Measurements from ENCODE around the gene SEPTIN5.
"Not testable (repeated sequence)": the region's sequence is repeated elsewhere in the genome, so short reads cannot be mapped to it uniquely, and the experiment has no call there.

SEPTIN5 gene

DNA sequence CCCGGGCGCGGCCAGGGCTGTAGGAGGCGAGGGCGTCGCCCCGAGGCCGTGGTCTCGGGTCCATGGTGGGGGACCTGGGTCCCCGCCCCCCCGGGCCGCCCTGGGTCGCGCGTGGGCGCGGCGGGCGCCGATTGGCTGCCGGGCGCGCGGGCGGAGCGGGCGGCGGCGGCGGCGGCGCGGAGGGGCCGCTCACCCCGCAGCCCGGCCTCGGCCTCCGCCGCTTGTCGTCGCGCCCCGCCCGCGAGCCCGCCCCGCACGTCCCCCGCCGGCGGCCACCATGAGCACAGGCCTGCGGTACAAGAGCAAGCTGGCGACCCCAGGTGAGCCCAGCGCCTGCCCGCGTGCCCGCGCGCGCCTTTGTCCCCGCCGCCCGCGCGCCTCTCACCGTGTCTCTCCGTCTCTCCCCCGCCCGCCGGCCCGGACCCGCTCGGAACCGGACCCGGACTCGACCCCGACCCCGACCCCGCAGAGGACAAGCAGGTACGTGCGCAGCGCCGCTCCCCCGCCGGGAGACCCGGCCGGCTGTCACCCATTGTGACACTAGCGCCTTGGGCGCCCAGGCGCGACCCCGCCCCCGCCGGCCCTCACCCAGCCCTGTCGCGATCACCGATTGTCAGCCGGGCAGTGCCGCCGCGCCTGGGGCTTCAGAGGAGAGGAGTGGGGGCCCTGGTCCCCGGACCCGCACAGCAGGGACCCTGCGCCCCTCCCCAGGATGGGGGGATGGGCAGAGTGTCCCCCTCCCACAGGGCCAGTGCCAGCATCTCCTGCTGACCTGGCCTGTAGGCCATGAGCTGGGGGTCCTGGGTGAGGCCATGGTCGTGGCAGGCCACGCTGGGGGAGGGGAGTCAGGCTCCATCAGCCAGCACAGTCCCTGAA, at the start of gene SEPTIN5:
Gene SEPTIN5 (plus strand): TSS at position 192 of the 876 bp plus-strand sequence. CDS start 86 bp downstream, at position 278.
- no peak for DNase-seq (ENCODE audit: low spot score)

GRCh38 chr22:19664951-19665783, 49.1 kb upstream of the SEPTIN5 start:
- DNase-seq (ENCODE audit: low spot score) = no peak

GRCh38 chr22:19665784-19666672, 48.3 kb upstream of the SEPTIN5 start:
- DNase-seq (ENCODE audit: low spot score) = no peak

DNA sequence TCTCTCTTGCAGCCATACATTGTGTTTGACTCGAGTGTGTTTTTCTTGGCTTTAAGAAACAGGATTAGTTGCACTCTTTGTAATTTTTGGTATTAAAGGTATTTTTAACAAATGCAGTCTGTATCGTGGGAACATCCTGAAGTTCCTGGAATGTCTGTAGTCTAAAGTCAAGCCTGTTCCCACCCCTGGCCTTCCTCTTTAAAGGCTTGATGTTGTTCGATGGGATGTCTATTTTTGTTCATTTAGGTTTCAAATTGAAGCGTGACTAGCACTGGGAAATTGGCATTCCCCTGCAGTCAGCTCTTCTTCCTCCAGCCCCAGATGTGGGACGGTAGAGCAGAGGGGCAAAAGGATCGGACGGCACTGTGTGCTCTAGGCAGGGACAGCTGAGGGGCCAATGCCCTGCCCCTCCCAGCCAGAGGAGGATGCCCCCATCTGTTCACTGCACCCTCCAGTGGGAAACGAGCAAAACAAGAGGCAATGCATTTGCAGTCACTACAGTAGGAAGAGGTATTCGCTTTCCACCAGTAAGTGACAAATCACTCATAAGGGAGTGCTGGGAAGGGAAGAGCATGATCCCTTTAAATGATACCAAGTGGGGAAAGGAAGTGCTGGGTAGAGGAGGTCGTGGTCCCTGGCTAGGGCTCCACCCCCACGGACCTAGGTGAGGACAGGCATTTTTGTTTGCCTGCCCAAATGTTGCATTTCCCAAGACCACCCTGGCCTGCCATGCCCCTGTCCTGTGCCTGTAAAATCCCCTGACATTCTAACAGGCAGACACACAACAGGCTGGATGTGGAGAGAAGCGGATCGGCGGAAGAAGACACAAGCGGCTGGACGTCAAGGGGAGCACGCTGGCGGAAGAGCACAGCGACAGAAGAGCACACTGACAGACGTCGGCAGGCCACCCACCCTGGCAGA, 47.4 kb upstream of the SEPTIN5 start:
- no peak for DNase-seq (ENCODE audit: low spot score)

DNA sequence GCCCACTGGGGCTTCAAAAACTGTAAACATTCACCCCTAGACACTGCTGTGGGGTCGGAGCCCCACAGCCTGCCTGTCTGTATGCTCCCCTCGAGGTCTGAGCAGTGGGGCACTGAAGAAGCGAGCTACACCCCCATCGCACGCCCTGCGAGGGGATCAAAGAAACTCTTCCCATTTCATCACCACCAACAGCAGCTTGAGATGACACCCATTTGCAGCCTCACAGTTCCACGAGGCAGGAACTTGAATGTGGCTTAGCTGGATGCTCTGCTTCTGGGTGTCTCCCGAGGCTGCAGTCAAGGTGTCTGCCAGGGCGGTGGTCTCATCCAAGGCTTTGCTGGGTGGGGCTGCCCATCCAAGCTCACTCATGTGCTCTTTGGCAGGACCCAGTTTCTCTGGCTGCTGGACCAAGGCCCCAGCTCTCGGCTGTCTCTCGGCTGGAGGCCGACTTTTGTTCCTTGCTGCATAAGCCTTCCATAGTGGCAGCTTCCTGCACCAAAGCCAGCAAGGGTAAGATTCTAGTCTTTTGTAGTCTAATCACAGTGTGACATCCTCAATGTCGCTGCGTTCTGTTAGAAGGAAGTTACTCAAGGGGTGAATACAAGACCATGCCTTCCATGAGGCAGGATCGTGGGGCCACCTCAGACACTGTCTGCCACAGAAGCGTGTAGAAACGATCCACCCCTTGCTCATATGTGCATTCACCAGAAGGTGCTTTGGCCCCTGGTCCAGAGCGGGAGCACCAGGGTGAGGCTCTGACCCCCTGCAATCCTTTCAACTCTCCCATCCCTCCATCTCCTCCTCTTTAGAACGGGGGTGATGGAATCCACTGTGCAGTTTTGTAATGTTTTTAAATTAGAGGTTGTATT, 46.2 kb upstream of the SEPTIN5 start:
- DNase-seq (ENCODE audit: low spot score) = no peak

GRCh38 chr22:19668748-19669147, 45.6 kb upstream of the SEPTIN5 start:
- no peak for DNase-seq (ENCODE audit: low spot score)

DNA sequence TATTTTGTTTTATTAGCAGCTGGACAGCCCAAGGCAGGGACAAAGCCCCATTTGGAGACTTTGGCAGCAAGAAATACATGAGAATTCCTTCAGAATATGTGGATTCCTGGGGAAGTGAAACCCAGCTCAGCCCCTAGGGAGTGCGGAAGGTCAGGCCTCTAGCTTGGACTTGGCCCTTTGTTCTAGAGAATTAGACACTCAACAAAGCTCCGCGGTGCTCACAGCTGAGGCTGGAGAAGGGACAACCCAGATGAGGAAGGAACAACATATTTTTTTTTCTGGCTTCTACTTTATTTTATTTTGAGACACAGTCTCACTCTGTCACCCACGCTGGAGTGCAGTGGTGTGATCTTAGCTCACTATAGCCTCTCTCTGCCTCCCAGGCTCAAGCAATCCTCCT, 44.7 kb upstream of the SEPTIN5 start:
- no peak for DNase-seq (ENCODE audit: low spot score)

GRCh38 chr22:19671316-19671715, 43.0 kb upstream of the SEPTIN5 start:
- DNase-seq (ENCODE audit: low spot score) = no peak

GRCh38 chr22:19672054-19672776, 42.1 kb upstream of the SEPTIN5 start:
- DNase-seq (ENCODE audit: low spot score) = no peak

GRCh38 chr22:19673660-19674059, 40.6 kb upstream of the SEPTIN5 start:
- DNase-seq (ENCODE audit: low spot score) = no peak

- DNase-seq (ENCODE audit: low spot score) = no peak
Measured at GRCh38 chr22:19674129-19674928, 40.0 kb upstream of the SEPTIN5 start.

DNA sequence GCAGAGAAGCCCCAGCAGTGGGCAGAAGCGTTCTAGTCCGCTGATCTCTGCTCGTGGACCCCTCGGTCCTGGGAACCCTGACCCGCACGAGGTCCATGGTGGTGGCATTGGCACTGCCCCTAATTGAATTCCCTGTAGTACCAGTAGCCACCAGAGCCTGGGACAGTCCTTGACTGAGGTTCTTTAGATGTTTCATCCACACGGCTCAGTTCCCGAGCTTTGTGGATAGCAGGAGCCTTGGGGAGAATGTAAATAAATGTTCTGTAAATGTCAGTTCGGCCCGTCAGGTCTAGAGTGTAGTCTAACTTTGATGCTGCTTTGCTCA, 39.4 kb upstream of the SEPTIN5 start:
- DNase-seq (ENCODE audit: low spot score) = no peak

DNA sequence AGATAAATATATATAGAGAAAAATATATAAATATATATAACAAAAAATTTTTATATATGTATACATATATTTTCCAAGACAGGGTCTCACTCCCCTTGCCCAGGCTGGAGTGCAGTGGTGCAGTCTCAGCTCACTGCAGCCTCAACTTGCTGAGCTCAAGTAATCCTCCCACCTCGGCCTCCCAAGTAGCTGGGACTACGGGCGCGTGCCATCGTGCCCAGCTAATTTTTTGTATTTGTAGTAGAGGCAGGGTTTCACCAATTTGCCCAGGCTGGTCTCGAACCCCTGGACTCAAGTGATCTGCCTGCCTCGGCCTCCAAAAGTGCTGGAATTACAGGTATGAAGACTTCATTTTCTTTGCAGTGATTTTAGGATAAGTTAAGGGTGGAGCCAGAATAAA, 38.9 kb upstream of the SEPTIN5 start:
- DNase-seq (ENCODE audit: low spot score) = no peak

GRCh38 chr22:19676437-19676836, 37.9 kb upstream of the SEPTIN5 start:
- DNase-seq (ENCODE audit: low spot score) = not testable (repeated sequence)

DNA sequence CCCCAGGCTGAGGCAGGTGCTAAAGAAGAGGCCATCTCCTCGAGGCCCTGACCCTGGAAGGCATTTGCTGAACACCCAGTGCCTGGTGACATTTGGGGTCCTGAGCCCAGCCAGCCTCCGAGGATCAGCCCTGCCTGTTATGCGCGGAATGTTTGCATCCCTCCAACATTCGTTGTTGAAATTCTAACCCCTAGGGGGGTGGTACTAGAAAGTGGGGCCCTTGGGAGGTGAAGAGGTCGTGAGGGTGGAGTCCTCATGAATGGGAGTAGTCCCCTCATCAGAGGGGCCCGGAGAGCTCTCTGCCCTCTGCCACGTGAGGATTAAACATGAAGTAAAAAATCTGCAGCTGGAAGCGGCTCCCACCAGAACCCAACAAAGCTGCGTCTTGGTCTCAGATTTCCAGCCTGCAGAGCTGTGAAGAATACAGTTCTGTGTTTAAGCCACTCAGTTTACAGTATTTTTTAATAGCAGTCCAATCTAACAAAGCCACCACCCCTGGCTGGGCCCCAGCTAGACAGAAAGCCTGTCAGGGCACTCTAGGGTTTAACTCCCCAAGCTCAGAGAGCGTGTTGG, 35.3 kb upstream of the SEPTIN5 start:
- DNase-seq (ENCODE audit: low spot score) = no peak

- no peak for DNase-seq (ENCODE audit: low spot score)
Measured at GRCh38 chr22:19679522-19680101, 34.7 kb upstream of the SEPTIN5 start.

GRCh38 chr22:19680287-19680881, 33.9 kb upstream of the SEPTIN5 start:
- DNase-seq (ENCODE audit: low spot score) = no peak
